ENCODE data around the gene TEKT5. TPM values are rescaled to one million over a fixed set of nuclear protein-coding genes. Genes with fewer than 3 reads are reported as not detected.

Gene TEKT5
- total RNA-seq, 4 donors from 2014 or later = not detected

DNA sequence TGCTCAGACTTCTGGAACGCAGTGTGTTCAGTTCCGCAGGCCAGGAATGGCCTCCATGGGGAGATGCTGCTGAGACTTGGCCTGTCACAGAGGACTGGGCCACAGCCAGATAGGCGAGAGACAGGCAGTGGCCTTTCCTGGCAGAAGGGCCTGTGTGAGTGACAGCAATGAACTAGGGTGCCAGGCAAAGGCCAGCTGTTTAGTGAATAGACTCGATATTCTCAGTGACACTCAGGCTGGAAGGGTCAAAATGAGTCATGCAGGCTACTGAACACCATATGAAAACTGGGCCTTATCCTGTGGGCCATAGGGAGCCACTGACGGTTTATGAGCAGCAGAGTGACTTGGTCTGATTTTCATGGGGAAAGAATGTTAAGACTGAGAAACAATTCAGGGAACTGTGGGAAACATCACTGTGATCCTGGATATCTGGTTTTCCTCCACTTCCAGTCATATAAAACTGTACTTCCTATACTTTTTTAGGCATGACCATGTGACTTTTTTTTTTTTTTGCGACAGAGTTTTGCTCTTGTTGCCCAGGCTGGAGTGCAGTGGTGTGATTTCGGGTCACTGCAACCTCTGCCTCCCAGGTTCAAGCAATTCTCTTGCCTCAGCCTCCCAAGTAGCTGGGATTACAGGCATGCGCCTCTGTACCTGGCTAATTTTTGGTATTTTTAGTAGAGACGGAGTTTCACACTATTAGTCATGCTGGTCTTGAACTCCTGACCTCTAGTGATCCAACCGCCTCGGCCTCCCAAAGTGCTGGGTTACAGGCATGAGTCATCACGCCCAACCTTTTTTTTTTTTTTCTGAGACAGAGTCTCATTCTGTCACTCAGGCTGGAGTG, 43.7 kb upstream of the TEKT5 start:
- TF ChIP-seq, protein P1, sequence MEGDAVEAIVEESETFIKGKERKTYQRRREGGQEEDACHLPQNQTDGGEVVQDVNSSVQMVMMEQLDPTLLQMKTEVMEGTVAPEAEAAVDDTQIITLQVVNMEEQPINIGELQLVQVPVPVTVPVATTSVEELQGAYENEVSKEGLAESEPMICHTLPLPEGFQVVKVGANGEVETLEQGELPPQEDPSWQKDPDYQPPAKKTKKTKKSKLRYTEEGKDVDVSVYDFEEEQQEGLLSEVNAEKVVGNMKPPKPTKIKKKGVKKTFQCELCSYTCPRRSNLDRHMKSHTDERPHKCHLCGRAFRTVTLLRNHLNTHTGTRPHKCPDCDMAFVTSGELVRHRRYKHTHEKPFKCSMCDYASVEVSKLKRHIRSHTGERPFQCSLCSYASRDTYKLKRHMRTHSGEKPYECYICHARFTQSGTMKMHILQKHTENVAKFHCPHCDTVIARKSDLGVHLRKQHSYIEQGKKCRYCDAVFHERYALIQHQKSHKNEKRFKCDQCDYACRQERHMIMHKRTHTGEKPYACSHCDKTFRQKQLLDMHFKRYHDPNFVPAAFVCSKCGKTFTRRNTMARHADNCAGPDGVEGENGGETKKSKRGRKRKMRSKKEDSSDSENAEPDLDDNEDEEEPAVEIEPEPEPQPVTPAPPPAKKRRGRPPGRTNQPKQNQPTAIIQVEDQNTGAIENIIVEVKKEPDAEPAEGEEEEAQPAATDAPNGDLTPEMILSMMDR (IDR thresholded peaks at IDR 0.05) = no peak
- no peak for DNase-seq (ENCODE audit: low spot score)
- ATAC-seq (ENCODE audit: low FRiP score) = peak; percentile 55

DNA sequence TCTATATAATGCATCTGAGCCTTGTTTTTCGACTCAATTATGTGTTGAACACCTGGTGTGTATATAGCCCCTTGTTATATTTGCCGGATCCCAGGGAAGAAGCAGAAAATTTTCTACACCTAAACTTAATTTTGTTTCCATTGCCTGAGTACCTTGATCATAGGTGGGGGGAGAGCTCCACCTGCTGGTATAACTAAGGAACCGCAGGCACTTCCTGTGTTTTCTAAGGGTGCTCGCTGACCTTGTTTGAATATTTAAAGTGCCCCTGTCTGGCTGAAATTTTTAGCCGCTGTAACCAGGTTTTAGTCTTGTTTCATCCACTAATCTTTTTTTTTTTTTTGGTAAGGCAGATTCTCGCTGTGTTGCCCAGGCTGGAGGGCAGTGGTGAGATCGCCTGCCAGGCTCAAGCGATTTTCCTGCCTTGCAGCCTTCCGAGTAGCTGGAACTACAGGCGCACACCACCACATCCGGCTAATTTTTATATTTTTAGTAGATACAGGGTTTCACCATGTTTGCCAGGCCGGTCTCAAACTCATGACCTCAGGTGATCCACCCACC, 42.4 kb upstream of the TEKT5 start:
- TF ChIP-seq, protein P1 (IDR thresholded peaks at IDR 0.05) = peak in 2 of 3 donors; percentile 60 to 84
- DNase-seq (ENCODE audit: low spot score) (no peak), ATAC-seq (ENCODE audit: low FRiP score) (peak; percentile 62)

DNA sequence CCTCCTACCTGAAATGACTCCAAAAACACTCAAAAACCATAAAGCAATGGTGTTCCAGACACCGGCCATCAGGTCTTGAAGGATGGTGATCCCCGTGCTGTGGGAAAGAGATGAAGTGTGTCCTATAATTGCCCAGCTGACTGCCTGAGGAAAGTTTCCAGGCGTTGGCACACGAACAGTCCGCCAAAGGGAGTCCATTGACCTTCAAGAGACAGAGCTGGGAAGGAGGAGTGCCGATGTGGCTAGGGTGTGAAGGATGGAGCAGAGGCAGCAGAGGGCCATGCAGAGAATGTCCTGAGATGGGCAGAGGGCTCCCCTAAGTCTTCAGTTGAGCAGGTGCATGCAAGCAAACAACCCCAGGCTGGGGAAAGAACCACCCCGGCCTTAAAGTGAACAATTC, 37.1 kb upstream of the TEKT5 start:
- TF ChIP-seq, protein P1 (IDR thresholded peaks at IDR 0.05) = no peak
- ATAC-seq (ENCODE audit: low FRiP score) = no peak
- no peak for DNase-seq (ENCODE audit: low spot score)

DNA sequence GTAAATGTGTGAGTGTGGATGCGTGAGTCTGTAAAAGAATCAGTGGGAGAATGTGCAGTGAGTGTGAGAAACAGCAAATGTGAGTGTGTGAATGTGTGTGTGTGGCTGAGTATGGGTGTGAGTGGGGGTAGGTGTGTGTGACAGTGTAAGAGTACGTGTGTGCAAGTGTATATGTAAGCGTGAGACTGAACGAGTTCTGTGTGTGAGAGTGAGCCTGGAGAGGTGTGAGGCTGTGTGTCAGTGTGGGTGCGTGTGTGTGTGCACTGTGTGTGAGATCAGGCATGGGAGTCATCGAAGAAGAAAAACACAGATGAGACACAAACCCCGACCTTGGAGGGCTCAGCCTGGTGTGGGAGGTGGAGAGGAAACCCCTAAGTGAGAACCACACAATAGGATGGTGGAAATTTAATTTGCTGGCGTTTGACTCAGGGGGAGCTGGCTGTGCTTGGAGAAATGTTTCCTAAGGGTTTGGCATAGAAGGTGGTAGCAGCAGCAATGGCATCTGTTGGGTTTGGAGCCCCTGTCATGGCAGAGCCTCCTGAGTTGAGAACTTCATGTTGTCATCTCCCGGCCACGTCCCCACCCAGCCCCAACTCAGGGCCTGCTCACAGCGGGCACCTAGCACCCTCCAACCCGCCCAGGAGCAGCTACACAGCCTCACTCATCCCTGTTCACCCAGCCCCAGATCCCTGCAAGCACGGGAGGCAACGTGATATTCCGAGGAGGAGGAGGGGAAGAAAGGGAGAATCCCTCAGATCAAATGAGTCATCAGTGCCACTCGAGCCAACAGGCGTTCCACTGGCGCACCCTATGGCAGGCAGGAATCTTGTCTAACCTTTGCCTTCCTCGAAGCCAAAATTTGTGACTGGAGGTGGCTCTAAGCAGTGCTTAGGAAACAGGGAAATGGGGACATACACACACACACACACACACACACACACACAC, 34.6 kb upstream of the TEKT5 start:
- peak; percentile 90 for ATAC-seq (ENCODE audit: low FRiP score)
- DNase-seq (ENCODE audit: low spot score) = no peak
- TF ChIP-seq, protein P1 (IDR thresholded peaks at IDR 0.05) = no peak

DNA sequence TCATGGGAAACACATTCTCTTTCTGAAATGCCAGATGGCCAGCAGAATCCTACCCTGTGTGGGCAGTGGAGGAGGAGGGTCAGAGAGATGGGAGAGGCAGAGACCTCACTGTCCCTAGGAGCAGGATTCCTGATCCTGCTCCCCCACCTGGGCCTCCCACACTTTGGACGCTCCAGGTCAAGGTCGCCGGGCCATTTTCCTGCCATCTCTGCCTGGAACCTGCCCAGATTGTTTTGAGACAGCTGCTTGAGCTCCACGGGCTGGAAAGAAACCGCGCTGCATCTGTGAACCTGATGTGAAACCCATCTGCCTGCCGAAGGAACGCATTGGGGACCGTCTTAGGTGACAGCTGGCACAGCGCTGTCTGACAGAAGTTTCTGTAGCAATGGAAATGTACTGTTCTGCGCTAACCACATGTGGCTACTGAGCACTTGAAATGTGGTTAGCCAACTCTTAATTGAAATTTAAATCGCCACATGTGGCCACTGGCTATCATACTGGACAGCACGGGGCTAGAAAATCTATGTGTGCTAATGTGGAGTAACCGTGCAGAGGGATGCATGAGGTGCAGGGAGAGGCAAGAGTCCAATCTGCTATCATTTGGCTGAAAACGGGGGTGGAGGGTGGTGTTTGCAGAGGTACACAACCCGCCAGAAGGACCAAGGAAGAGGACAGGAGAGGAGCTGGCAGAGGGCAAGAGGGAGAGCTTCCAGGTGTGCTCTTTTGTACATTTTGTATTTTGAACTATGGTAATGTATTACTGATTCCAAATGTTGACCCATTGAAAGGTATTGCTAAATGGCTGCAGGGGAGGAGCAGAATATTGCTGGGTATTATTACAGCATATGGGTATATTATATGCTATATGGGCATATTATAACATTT, 33.5 kb upstream of the TEKT5 start:
- DNase-seq (ENCODE audit: low spot score) (no peak), ATAC-seq (ENCODE audit: low FRiP score) (no peak)
- TF ChIP-seq, protein P1 (IDR thresholded peaks at IDR 0.05) = no peak

DNA sequence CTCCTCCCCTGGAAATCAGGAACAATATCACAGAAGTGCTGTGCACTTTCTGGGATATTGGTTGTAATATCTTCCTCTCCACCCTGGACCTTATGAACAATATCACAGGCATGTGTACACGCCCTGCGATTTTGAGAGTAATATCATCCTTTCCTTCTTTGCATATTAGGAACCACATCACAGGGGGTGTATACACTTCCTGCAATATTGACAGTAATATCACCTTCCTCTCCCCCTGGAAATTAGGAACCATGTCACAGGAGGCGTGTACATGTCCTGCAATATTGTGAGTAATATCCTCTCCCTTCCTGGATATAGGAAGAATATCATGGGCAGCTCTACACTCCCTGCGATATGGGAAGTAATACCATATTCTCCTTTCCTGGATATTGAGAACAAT, 14.2 kb upstream of the TEKT5 start:
- no peak for DNase-seq (ENCODE audit: low spot score)
- no peak for ATAC-seq (ENCODE audit: low FRiP score)
- TF ChIP-seq, protein P1 (IDR thresholded peaks at IDR 0.05) = no peak

All from omental fat pad (tissue), 4 donors.